Endothelial cell of umbilical vein (primary cell): ENCODE data around the gene MAGOHB. TPM values are rescaled to one million over a fixed set of nuclear protein-coding genes. Genes with fewer than 3 reads are reported as not detected.

Experiments used
- BruUV-seq: library from RNA; stranded (reverse); fragments of 400-500 nt; replicated peaks from 2 replicates; lab custom pipeline; 2021; lab: Mats Ljungman, UMichigan
- CTCF ChIA-PET: fragments of 300-600, 350-600 bp; sonication (Branson Sonifier 250); formaldehyde crosslinking; loops from one replicate; lab custom pipeline; 2021; ENCODE audit warnings: antibody characterized with exemption, inconsistent platforms; lab: Charles Lee
- POLR2A ChIA-PET: fragments of 300-600, 350-600 bp; sonication (Branson Sonifier 250); formaldehyde crosslinking; loops from one replicate; lab custom pipeline; 2021; ENCODE audit warnings: antibody characterized with exemption, inconsistent platforms; lab: Charles Lee
- DNase-seq: peaks from one replicate; pipeline ENCODE4 v3.0.0-alpha.2; 2011; ENCODE audit warnings: low read depth, low spot score
- FAIRE-seq: peaks from 2 replicates; lab custom pipeline; 2011; peaks lifted over from hg19 to GRCh38; lab: Jason Lieb, UNC
- H2AFZ ChIP-seq: 2 replicates; pipeline ENCODE4 v1.6.0; 2012; ENCODE audit warnings: low read depth, low read length, control low read depth, inconsistent platforms
- H3K27ac ChIP-seq: 2 replicates; pipeline ENCODE4 v1.5.1; 2011; ENCODE audit warnings: low read depth, mild to moderate bottlenecking, control low read depth, low read length, moderate library complexity; ENCODE audit not compliant: insufficient read depth
- H3K27me3 ChIP-seq, 2 experiments: 2 replicates each; pipeline versions ENCODE4 v1.6.0 to v1.6.1; 2011; ENCODE audit warnings: low read length in 2 of 2, mixed read lengths in 1 of 2; ENCODE audit not compliant: control insufficient read depth in 2 of 2, insufficient read depth in 2 of 2
- H3K36me3 ChIP-seq, 2 experiments: 2 replicates in 1 of 2; 3 replicates in 1 of 2; pipeline ENCODE4 v1.5.1; 2011; ENCODE audit warnings: low read length in 2 of 2, mild to moderate bottlenecking in 1 of 2, moderate library complexity in 1 of 2; ENCODE audit not compliant: control insufficient read depth in 2 of 2, insufficient read depth in 2 of 2; ENCODE audit errors: extremely low read depth in 1 of 2
- H3K4me1 ChIP-seq: 3 replicates; pipeline ENCODE4 v1.5.1; 2011; ENCODE audit warnings: mild to moderate bottlenecking, low read length; ENCODE audit not compliant: control insufficient read depth, insufficient read depth; ENCODE audit errors: extremely low read depth
- H3K4me2 ChIP-seq: 2 replicates; pipeline ENCODE4 v1.6.1; 2011; ENCODE audit warnings: low read length, control low read depth, mixed read lengths; ENCODE audit not compliant: insufficient read depth
- H3K4me3 ChIP-seq, 3 experiments: fragments of 200-600 bp in 1 of 3; sonication (generic), shearing (Covaris generic) in 1 of 3; replicated peaks in 1 of 3; 2 replicates each; pipeline ENCODE4 v1.5.1; 2011 to 2016; ENCODE audit warnings: control low read depth in 3 of 3, low read length in 3 of 3, mild to moderate bottlenecking in 2 of 3, inconsistent platforms in 1 of 3, low read depth in 1 of 3, moderate library complexity in 1 of 3; ENCODE audit not compliant: insufficient read depth in 1 of 3
- H3K79me2 ChIP-seq: 2 replicates; pipeline ENCODE4 v1.6.0; 2012; ENCODE audit warnings: low read length, inconsistent platforms; ENCODE audit not compliant: control insufficient read depth, insufficient read depth
- H3K9ac ChIP-seq: replicated peaks from 2 replicates; pipeline ENCODE3; 2011; ENCODE audit warnings: low read length, control low read depth; ENCODE audit not compliant: insufficient read depth; ENCODE audit errors: extremely low read depth
- H3K9me1 ChIP-seq: replicated peaks from 3 replicates; pipeline ENCODE4 v1.6.0; 2011; ENCODE audit warnings: mild to moderate bottlenecking, low read length; ENCODE audit not compliant: control insufficient read depth, insufficient read depth; ENCODE audit errors: extremely low read depth
- H3K9me3 ChIP-seq: replicated peaks from 2 replicates; pipeline ENCODE4 v1.5.1; 2012; ENCODE audit warnings: low read length, inconsistent platforms; ENCODE audit not compliant: control insufficient read depth, insufficient read depth
- H4K20me1 ChIP-seq: replicated peaks from 2 replicates; pipeline ENCODE3; 2011; ENCODE audit warnings: mild to moderate bottlenecking, low read length; ENCODE audit not compliant: control insufficient read depth, insufficient read depth; ENCODE audit errors: extremely low read depth
- EZH2 ChIP-seq: IDR thresholded peaks from 2 replicates; pipeline ENCODE4 v1.6.1; 2012; ENCODE audit warnings: borderline replicate concordance, low read depth, mild to moderate bottlenecking, moderate library complexity, low read length, inconsistent platforms; ENCODE audit not compliant: severe bottlenecking
- FOS ChIP-seq: IDR thresholded peaks from 2 replicates; pipeline ENCODE4 v1.6.1; 2011; ENCODE audit warnings: mild to moderate bottlenecking, low read length, moderate library complexity, borderline replicate concordance; ENCODE audit not compliant: insufficient read depth
- GATA2 ChIP-seq: IDR thresholded peaks from 2 replicates; pipeline ENCODE4 v1.7.0; 2011; ENCODE audit warnings: low read depth, mild to moderate bottlenecking, moderate library complexity, mixed read lengths, low read length; ENCODE audit not compliant: insufficient read length, insufficient read depth
- MYC ChIP-seq: IDR thresholded peaks from one replicate; pipeline ENCODE4 v1.6.1; 2011; ENCODE audit warnings: mild to moderate bottlenecking, low read depth, low read length
- dilution Hi-C: fragments of 300-500 bp; cut with MboI; formaldehyde crosslinking; loops from one replicate; pipeline ENCODE4 v1.15.0; 2019; ENCODE audit warnings: low sequenced_read_pairs; ENCODE audit not compliant: extremely low pct_ligation_motif_present
- intact Hi-C: fragments of 100-400 bp; cut with micrococcal nuclease; formaldehyde crosslinking; loops from one replicate; pipeline ENCODE4 v1.10.0; 2022
- polyA plus RNA-seq, 4 experiments: library from polyadenylated mRNA; depleted of rRNA in 3 of 4; stranded (reverse) in 3 of 4; unstranded in 1 of 4; fragments of >200 nt; gene quantifications; 2 replicates each; pipeline versions ENCODE4 v1.2.1 to v1.2.3, GENCODE V29; 2011 to 2012; ENCODE audit warnings: missing spikeins in 1 of 4
- total RNA-seq: library from RNA; stranded (reverse); gene quantifications from 2 replicates; pipeline ENCODE4 v1.2.3, GENCODE V29; 2021
- TF ChIP-seq, protein P1 (sequence below): IDR thresholded peaks from 2 replicates; pipeline ENCODE4 v1.6.1; 2011; ENCODE audit not compliant: insufficient read depth, insufficient read length
- TF ChIP-seq, protein P2 (sequence below), 2 donors: IDR thresholded peaks; 1 replicate in 1 of 2; 2 replicates in 1 of 2; pipeline ENCODE4 v1.5.1; 2011; ENCODE audit warnings: low read length in 2 of 2, mild to moderate bottlenecking in 2 of 2, moderate library complexity in 2 of 2, control low read depth in 1 of 2, inconsistent platforms in 1 of 2, low read depth in 1 of 2; ENCODE audit not compliant: insufficient read depth in 1 of 2; ENCODE audit errors: extremely low read depth in 1 of 2

MAGOHB gene
- total and polyA plus RNA-seq, 2 donors (not counting 3 experiments of a cell fraction or from before 2014, with no cell fraction given) = 8.9 to 48.3 TPM

DNA sequence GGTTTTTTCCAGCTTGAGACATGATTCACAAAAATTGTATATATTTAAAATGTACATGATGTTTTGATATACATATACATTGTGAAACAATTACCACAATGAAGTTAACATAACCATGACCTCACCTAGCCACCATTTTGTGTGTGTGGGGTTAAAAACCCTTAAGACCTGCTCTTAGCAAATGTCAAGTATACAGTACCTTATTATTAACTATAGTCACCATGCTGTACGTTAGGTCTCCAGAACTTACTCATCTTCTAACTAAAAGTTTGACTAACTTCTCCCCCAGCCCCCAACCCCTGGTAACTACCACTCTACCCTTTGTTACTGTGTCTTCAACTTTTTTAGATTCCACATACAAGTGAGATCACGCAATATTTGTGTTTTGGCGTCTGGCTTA is 55.1 kb downstream of the MAGOHB start:
- POLR2A ChIA-PET = interaction anchor here (0.6 kb wide), 1 partner anchor 367 kb away, joined by 4 read pairs; no protein-coding TSS in a partner anchor
- CTCF ChIA-PET = interaction anchor here (0.9 to 2.2 kb wide), 8 partner anchors 11 to 809 kb away, joined by 3 to 17 read pairs (median 4); no protein-coding TSS in a partner anchor
- FAIRE-seq (no peak), DNase-seq (no peak)
- peaks cover 0 to 2% of the 10 kb centered on the region in 2 experiments for H3K27me3 ChIP-seq
- no peaks in the 10 kb centered on the region for H3K9me3 ChIP-seq
- no peak overlapping the region for H3K4me3 ChIP-seq
- intact Hi-C loops (no loop called here), dilution Hi-C loops (no loop called here)
- TF ChIP-seq EZH2 (no peak), FOS (no peak), GATA2 (no peak), MYC (no peak)
- TF ChIP-seq, protein P1, sequence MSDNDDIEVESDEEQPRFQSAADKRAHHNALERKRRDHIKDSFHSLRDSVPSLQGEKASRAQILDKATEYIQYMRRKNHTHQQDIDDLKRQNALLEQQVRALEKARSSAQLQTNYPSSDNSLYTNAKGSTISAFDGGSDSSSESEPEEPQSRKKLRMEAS = no peak
- TF ChIP-seq, protein P2, sequence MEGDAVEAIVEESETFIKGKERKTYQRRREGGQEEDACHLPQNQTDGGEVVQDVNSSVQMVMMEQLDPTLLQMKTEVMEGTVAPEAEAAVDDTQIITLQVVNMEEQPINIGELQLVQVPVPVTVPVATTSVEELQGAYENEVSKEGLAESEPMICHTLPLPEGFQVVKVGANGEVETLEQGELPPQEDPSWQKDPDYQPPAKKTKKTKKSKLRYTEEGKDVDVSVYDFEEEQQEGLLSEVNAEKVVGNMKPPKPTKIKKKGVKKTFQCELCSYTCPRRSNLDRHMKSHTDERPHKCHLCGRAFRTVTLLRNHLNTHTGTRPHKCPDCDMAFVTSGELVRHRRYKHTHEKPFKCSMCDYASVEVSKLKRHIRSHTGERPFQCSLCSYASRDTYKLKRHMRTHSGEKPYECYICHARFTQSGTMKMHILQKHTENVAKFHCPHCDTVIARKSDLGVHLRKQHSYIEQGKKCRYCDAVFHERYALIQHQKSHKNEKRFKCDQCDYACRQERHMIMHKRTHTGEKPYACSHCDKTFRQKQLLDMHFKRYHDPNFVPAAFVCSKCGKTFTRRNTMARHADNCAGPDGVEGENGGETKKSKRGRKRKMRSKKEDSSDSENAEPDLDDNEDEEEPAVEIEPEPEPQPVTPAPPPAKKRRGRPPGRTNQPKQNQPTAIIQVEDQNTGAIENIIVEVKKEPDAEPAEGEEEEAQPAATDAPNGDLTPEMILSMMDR (IDR thresholded peaks at IDR 0.05; ENCODE audit: extremely low read depth in 1 of 2, insufficient read depth in 1 of 2, low read depth in 1 of 2, low read length in 2 of 2) = no peak
- no peak overlapping the region for H3K27ac ChIP-seq
- H4K20me1 ChIP-seq = no peaks in the 10 kb centered on the region
- BruUV-seq = no TSS peak
- H3K4me2 ChIP-seq = no peak overlapping the region
- H2AFZ ChIP-seq = no peak overlapping the region
- H3K36me3 ChIP-seq = no peaks in the 10 kb centered on the region
- H3K4me1 ChIP-seq = no peaks in the 10 kb centered on the region
- H3K9ac ChIP-seq = no peak overlapping the region
- no peaks in the 10 kb centered on the region for H3K79me2 ChIP-seq
- no peaks in the 10 kb centered on the region for H3K9me1 ChIP-seq
